Neural crest cell (in vitro differentiated cells): Measurements from ENCODE around the gene MYO1B. TPM values are rescaled to one million over a fixed set of nuclear protein-coding genes. Genes with fewer than 3 reads are reported as not detected.

Experiments used
- DNase-seq: peaks from one replicate; pipeline ENCODE4 v3.0.0; 2021; ENCODE audit warnings: low read depth, mixed read lengths, low spot score
- H3K27ac Mint-ChIP-seq: one replicate; pipeline ENCODE4 v1.8.0; 2021; ENCODE audit warnings: mild to moderate bottlenecking, mixed read lengths; ENCODE audit not compliant: unreplicated experiment
- H3K27me3 Mint-ChIP-seq: 2 replicates; pipeline ENCODE4 v1.8.0; 2021; ENCODE audit warnings: low read depth, mild to moderate bottlenecking, mixed read lengths
- H3K36me3 Mint-ChIP-seq: 2 replicates; pipeline ENCODE4 v1.8.0; 2021; ENCODE audit warnings: low read depth, mild to moderate bottlenecking, mixed read lengths
- H3K4me1 Mint-ChIP-seq: 2 replicates; pipeline ENCODE4 v1.8.0; 2021; ENCODE audit warnings: mixed read lengths
- H3K4me3 Mint-ChIP-seq: one replicate; pipeline ENCODE4 v1.8.0; 2021; ENCODE audit warnings: mild to moderate bottlenecking, mixed read lengths
- H3K9me3 Mint-ChIP-seq: 2 replicates; pipeline ENCODE4 v1.8.0; 2021; ENCODE audit warnings: mixed read lengths
- CTCF ChIP-seq: fragments of 200-600 bp; sonication (generic); conservative IDR thresholded peaks from 2 replicates; pipeline ENCODE4 v1.5.0; 2021; ENCODE audit warnings: antibody characterized with exemption, mild to moderate bottlenecking
- total RNA-seq: library from RNA; stranded (reverse); gene quantifications from 2 replicates; pipeline ENCODE4 v1.2.1, GENCODE V29; 2021

MYO1B gene
- total RNA-seq, 1 donor from 2014 or later = 116 TPM

DNA sequence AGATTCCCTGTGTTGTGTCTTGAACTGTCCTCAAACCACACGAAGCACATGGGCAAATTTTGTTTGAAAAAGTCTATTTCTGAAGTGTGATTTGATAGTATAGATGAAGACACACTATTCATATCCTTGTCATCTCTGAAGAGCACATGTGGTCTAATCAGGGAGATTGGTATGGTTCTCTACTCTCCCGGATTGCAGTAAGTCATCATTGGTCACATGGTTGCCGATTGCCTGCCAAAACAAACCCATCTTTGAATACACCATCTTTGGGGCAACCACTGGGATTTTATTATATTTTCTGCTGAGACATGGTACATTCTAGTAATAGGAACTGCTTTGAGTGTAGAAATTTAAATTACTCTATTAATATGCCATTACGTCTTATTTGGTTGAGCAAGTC lies 186.9 kb downstream of the MYO1B start:
- H3K36me3 Mint-ChIP-seq = peaks cover 3% of the 10 kb centered on the region
- H3K9me3 Mint-ChIP-seq = peaks cover 8% of the 10 kb centered on the region
- no peak overlapping the region for H3K4me3 Mint-ChIP-seq
- DNase-seq = no peak
- TF ChIP-seq CTCF = no peak
- H3K27me3 Mint-ChIP-seq = no peaks in the 10 kb centered on the region
- peaks cover 7% of the 10 kb centered on the region for H3K4me1 Mint-ChIP-seq
- no peak overlapping the region for H3K27ac Mint-ChIP-seq

- Mint-ChIP-seq H3K4me3 (no peak overlapping the region), H3K27me3 (no peaks in the 10 kb centered on the region), H3K9me3 (peaks cover 8% of the 10 kb centered on the region), H3K4me1 (peaks cover 7% of the 10 kb centered on the region), H3K36me3 (peaks cover 3% of the 10 kb centered on the region), H3K27ac (no peak overlapping the region)
- DNase-seq = no peak
- no peak for TF ChIP-seq CTCF
Observed at GRCh38 chr2:191434072-191434471, 188.9 kb downstream of the MYO1B start.

- no peak for TF ChIP-seq CTCF
- Mint-ChIP-seq H3K36me3 (peaks cover 3% of the 10 kb centered on the region), H3K27ac (no peak overlapping the region)
Observed at GRCh38 chr2:191435141-191435540, 189.9 kb downstream of the MYO1B start.

GRCh38 chr2:191436368-191437055 lies 191.3 kb downstream of the MYO1B start:
- no peak for TF ChIP-seq CTCF
- Mint-ChIP-seq H3K4me1 (peaks cover 7% of the 10 kb centered on the region), H3K27me3 (no peaks in the 10 kb centered on the region), H3K36me3 (peaks cover 3% of the 10 kb centered on the region), H3K27ac (no peak overlapping the region), H3K9me3 (peaks cover 8% of the 10 kb centered on the region), H3K4me3 (no peak overlapping the region)
- no peak for DNase-seq

More at GRCh38 chr2:191435141-191435540, 189.9 kb downstream of the MYO1B start:
- H3K27me3 Mint-ChIP-seq = no peaks in the 10 kb centered on the region
- H3K4me3 Mint-ChIP-seq = no peak overlapping the region
- peaks cover 7% of the 10 kb centered on the region for H3K4me1 Mint-ChIP-seq
- no peak for DNase-seq
- H3K9me3 Mint-ChIP-seq = peaks cover 8% of the 10 kb centered on the region

DNA sequence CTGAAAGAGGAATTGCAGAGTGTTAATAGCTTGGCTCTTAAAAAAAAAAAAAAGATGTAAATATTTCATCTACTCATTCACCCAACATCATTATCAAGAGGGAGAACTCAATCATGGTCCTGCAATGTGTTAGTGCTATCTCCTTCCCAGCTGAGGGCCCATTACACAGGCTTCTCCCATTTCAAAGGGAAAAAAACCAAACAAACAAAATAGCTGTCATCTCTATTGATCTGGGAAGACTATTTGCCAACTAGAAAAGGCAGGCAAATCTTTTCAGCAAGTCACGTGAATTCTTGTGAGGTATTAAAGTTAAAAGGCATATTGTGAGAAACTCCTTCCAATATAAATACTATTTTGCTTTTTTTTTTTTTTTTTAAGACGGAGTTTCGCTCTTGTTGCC lies 194.3 kb downstream of the MYO1B start:
- no peaks in the 10 kb centered on the region for H3K36me3 Mint-ChIP-seq

More for the DNA sequence above, 194.3 kb downstream of the MYO1B start:
- H3K27ac Mint-ChIP-seq = no peak overlapping the region
- peaks cover 7% of the 10 kb centered on the region for H3K4me1 Mint-ChIP-seq
- TF ChIP-seq CTCF = no peak
- DNase-seq = no peak
- no peak overlapping the region for H3K4me3 Mint-ChIP-seq
- no peaks in the 10 kb centered on the region for H3K9me3 Mint-ChIP-seq
- H3K27me3 Mint-ChIP-seq = no peaks in the 10 kb centered on the region
